LNCAP (cell line): ENCODE measurements around the gene CRTC2.

Experiments used
- CTCF ChIP-seq: fragments of 450-650 bp; IDR thresholded peaks from 2 replicates; pipeline ENCODE4 v1.5.1; 2017; ENCODE audit warnings: mild to moderate bottlenecking

Gene CRTC2

DNA sequence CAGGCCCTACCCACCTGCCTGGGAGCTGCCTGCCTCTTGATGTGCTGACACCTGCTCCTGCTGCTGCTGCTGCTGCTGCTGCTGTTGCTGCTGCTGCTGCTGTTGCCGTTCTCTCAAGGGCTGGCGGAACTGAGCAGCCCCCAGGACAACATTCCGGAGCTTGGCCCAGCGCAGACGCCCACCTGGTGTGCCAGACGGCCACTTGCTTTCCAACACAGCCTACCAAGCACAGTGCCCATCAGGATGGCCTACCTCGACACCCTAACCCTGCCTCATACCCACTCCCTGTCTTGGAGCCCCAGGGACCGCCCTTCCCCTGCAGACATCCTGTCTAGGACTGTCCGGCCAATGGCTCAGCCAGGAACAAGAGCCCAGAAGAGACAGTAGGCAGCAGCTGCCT is 23.7 kb downstream of the CRTC2 start:
- no peak for TF ChIP-seq CTCF

DNA sequence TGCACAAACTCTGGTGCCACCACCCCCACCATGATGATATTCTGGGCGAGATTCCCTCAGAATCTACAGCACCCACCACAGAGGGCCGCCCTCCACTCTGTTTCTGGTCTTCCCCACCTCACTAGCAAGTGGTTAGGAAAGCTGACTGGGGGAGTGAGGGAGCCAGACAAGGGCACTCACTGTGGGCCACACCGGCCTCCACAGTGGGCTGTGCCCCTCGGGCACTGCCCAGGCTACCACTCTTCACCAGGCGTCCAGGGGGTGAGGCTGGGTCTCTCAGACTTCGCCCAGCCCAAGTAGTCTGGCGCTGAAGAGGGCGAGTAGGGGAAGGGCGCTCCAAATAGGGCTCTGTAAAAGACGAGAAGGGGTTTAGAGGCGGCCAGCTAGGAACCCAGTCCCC is 24.5 kb downstream of the CRTC2 start:
- TF ChIP-seq CTCF = no peak

DNA sequence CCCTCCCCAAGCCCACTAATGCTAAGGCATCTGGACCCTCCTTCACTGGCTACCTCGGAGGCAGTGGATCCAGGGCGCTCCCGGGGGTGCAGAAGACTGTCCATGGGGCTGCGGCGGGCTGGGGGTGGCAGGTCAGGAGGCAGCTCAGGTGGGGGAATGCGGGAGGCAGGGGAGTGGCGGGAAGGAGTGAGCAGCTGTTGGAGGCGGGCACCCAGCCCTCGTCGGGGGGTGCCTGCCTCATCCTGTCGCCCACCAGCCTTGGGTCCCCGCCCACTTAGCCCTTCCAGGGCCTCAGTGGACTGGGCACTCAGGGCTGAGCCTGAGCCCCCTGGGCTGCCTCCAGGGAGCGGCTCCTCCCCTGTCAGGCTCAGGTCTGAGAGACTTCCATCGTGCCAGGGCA is 25.0 kb downstream of the CRTC2 start:
- no peak for TF ChIP-seq CTCF

GRCh38 chr1:153932156-153933131 is 26.0 kb downstream of the CRTC2 start:
- TF ChIP-seq CTCF = no peak

DNA sequence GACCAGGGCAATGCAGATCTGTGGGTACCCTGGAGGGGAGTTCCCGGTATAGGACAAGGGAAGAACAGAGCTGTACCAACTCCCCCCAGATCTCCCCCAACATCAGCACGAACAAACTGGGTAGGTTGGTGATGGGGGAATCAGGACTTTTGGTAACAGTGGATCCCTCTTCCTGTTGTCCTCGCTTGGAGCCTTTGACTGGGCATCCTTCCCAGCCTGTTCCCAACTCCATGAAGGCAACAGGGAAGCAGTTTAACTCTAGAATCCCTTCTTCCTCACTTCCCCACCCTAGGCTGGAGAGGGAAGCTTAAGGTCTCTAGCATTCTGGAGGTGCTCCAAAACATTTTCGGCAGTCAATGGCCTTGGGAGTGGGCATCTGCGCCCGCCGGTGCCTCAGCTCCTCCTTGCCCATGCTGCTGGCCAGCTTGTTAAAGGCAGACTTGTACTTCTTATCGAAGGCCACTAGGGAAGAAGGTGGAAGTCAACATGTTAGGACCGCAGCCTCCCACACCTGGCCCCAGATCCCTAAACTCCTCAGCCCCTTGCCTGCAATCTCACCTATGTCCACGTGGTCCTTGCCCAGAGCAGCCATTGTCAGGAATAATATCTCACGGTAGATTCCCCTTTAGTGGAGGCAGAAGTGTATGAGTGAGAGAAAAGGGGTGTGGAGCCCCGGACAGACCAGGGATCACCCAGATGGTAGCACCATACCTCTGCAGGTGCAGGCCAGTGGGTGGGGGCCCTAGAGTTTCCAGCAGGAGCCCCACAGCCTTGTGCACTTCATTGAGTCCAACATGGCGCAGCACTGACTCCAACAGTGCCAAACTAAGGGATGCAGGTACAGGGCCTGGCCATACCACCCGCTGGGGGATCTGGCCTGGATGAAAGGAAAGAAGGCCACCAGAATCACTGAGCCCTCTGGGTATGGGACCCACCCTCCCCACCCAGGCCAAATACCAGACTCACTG is 28.1 kb downstream of the CRTC2 start:
- TF ChIP-seq CTCF = no peak

DNA sequence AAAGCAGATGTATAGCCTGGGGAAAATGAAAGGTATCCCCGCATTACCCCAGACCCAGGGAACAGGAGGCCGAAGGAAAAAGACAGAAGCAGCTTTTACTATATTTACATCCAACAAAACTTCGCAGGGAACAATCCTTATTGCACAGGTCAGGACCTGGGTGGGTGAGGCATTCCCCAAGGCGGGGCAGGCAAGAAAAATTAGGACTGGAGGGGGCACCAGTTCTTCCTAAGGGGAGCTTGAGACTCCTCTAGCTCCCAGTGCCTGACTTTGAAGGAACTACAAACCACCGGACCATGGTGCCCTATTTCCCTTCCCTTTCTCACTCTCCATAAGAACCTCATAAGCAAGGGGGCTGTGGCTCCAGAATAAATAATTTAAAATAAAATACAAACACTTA is 29.0 kb downstream of the CRTC2 start:
- no peak for TF ChIP-seq CTCF

DNA sequence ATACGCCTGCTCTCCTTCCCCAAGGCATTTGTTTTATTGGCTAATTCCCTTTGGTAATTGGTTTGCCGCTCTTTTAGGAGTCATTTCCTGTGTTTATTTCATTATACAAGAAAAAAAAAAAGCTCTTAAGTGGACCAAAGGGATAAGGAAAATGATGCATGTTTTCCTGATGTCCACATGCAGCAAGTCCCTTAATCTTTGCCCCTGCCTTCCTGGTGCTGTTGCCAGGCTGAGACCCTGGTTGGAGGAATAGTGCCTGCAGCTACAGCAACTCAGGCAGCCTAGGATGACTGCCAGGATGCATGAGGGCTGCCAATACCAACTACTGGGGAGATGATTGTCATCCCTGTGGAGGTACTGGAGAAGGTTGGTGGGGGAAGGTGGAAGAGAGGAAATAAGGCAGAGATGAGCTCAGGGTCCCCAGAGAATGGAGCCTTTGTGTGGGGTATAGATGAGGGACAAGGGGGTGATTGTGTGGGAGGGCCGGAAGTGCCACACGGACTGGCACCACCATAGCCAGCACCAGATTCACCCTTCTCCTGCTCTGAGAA is 29.5 kb downstream of the CRTC2 start:
- no peak for TF ChIP-seq CTCF
